CD4-positive, alpha-beta T cell treated with Interleukin-21 for 1 hour (primary cell): Measurements from ENCODE around the gene TMSB15C.
"Not testable (repeated sequence)": the region's sequence is repeated elsewhere in the genome, so short reads cannot be mapped to it uniquely, and the experiment has no call there.

Experiments used
- DNase-seq: peaks from one replicate; pipeline ENCODE4 v3.0.0-alpha.2; 2020

The TMSB15C gene

DNA sequence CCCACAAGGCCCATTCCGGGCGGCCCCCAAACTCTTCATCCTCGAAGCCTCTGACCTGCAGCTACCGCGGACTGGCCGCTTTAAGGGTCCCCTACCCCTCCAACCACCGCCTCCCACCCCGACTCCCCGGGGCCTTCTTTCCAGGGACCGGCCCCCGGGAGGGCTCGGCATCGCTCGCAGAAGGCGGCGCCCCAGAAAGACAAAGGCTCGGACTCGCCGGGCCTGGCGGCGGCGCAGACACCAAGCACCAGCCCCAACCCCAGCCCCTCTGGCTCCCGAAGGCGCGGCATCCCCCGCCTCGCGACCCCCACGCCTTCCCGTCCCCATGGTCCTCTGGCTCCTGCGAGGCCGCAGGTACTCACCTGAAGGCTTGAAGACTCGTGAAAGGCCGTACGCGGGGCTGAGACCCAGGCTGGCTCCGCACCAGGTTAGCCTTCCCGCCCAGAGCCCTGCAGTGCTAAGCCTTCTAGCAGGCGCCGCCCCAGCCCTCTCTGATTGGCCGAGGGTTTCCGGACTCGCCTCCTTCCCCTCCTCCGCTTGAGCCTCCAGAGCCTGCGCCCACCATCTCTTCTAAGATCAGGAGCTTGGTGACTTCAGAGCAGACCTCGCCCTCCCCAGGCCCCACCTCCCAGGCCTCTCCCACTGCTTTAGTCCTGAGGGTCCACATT, at the start of gene TMSB15C:
TSS of gene TMSB15C (minus strand) at position 459 of the 668 bp plus-strand sequence.
- not testable (repeated sequence) for DNase-seq

DNA sequence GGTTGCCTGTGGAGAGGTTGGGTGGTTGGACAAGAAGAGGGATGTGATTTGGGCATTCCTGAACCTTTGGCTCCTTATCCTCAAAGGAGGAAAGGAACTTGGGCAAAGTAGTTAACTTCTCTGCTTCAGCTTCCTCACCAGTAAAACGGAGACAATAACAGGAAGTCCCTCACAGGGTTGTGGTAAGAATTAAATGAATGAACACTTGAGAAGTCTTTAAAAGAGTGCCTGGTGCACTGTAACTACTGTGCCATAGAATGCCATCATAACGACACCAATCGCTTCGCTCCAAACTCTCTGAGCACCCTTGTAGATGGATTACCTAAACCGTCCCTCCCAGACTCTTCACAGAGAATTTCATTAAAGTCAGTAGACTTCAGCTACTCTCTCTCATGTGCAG, 46.8 kb upstream of the TMSB15C start:
- no peak for DNase-seq

DNA sequence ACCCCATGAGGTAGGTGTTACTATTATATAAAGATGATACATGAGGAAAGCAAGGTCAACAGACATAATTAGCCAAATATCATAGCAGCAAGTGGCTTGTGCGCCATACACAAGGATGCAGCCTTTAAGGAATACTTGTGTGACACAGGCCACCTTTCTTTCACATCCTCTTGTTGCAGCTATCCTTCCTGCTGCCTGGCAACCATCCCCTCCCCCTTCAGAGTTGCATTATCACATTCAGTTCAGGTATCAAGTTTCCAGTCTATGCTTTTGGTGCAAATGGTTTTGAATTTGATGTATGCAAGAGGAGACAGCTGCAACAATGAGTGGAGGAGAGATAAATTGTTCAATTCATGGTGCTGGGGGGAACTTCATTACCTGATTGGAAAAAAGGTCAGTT, 42.7 kb upstream of the TMSB15C start:
- no peak for DNase-seq

DNA sequence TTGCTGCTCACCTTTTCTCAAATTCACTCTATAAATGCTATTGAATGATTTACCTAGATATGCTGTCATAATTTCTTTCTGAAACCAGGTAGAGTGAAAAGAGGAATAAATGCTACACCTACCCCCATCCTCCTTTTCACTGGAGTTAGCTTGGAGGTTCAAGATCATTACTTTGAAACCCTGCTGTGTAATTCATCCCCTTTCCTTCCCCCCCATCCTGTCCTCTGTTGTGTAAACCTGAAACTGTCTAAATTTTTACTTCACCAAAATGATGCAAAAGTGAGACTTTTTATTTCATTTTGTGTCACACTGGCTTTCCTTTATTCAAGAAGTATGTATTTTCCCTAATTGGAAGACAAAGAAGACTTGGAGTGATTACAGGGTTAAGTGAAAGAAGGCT, 41.7 kb upstream of the TMSB15C start:
- no peak for DNase-seq

DNA sequence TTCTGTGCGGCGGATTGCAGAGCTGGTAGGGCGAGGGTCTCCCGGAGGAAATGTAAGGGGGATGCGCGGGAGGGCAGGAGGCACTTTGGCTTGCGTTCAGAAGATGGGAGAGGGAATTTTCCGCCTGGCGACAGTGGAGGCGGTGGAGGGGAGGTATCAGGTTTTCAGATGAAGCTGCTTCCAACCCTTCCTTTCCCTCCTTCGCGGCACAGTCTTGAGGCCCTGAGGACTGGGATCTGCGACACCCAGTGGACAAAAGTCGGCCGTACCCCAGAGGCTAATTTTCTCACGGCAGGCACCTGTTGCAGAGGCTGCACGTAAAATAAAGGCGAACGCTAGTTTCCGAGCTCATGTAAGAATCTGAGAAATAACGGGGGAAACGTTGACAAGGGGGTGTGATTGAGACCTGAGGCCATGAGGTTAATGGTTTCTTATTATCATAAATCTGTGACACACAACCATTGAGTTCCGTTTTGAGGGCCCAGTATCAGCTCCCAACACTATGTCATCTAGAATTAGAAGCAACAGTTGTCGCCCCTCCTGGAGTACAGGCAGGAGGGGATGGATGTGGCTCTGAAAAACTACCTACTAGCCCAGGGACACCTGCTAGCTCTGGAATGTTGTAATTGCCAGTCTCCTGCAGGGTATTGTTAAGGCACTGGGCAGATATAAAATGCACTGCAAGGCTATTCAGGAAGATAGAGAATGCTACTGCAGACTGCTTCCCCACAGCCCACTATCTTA, 37.4 kb upstream of the TMSB15C start:
- DNase-seq = peak; percentile 60

DNA sequence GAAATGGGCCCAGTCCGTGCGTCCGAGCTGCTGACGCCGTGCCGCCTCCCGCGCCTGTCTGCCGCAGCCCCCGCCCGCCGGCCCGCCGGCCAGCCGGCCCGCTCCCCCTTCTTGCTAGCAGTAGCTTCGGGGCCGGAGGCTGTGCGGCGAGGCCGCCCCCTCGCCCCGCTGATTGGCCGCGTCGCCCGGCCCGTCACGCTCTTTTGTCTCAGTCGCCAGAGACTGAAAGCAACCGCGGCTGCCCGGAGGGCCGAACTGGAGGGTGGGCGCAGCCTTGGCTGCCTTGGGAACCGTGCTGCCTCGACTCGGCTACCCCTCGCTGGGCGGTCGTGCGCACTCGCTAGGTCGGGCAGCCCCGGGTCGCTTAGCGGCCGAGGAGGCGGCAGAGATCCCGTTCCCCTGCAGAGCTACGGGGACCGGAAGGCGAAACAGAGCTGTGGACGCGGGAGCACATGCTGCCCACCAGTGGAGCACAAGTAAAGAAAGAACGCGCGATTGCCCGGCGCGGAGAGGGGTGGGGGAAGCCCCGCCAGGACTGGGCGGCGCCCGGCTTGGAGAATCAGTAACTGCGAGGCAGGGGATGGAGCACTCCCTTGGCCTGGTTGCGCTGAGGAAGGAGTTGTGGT, 36.4 kb upstream of the TMSB15C start, which contains the start of gene ZCCHC18:
TSS of gene ZCCHC18 (plus strand) at position 198 of the 626 bp plus-strand sequence. CDS start 1,589 bp downstream, outside the sequence.
- peak; percentile 40 for DNase-seq

DNA sequence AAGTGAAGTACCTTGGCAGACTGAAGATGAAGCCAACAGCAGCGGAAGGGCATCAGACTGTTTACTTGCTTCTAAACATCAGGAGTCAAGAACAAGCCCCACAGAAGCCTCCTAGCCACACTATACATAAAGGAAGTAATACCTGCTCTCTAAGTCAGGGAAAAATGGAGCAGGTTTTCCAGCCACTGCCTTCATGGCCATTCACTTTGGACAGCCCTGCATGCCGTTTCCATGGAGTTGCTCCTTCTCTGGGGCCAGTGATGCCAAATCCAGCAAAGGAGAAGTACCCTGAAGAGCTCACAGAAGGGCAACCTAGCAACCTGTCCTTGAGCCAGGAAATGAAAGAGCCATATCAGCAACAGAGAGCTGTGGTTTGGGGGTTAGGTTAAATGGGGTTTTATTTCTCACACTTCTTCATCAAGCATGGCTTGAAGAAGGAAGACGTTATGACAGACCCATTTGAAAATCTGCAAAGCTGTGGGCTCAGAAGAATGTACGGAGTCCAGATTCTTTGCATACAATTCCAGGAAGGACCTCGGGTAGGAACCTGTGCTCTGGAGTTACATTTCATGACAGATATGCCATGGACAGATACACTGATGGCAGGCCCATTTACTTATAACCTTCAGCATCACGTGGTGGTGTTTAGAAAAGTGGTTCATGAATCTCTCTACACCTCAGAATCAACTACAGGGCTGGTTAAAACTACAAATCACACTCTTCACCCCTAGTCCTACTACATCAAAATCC, 34.6 kb upstream of the TMSB15C start:
- DNase-seq = peak; percentile 28

DNA sequence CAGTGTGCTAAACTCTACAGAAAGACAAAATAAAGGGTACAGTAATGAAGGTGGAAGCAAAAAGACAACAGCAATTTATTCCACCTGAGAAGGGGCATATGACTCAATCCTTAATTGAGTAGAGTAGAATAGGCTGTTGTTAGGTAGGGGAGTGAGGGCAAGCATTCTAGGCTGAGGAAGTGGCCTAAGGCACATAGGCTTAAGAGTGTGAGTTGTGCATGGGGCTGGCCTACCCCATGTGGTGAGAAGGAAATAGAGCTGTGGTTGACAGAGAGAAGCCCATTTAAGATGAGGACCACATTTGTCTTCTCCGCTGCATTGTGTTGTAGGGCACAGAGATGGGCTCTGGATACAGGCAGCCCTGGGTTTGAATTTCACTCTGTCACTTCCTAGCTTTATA, 32.9 kb upstream of the TMSB15C start:
- no peak for DNase-seq

DNA sequence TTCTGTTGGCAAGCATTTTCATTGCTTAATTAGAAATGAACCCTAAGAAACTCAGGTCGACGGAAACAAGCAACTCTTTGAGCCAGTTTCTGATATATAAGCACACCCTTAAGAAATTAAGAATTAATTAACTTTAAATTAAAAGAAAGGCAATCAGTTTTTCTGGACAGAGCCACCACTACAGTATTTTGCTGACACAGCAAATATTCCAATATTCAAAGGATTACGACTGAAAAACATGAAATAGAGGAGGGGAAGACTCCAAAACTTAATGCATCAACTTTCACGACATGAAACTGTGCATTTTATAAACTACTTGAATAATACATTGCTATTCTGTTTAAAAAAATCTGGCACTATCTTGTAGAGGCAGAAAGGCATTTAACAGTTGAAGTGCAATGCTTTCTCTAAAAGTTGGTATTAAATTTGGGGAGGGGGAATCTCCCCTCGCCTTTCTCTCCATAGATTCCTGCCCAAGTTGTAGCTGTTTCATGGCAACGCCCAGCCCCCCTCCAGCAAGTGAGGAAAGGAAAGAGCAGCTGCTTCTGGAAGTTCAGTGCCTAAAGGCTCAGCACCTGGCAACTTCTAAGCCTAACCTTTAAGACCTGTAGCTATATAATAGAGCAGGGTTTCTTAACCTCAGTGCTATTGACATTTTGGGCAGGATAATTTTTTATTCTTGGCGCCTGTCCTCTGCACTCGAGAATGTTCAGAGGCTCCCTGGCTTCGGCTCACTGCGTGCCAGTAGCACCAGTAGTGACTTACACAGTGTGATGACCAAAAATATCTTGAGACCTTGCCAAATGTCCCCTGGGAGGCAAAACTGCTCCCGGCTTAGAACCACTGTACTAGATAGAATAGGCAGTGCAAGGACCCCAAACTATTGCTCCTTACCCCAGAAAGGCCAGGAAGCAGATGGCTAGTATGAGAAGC, 29.6 kb upstream of the TMSB15C start:
- no peak for DNase-seq

DNA sequence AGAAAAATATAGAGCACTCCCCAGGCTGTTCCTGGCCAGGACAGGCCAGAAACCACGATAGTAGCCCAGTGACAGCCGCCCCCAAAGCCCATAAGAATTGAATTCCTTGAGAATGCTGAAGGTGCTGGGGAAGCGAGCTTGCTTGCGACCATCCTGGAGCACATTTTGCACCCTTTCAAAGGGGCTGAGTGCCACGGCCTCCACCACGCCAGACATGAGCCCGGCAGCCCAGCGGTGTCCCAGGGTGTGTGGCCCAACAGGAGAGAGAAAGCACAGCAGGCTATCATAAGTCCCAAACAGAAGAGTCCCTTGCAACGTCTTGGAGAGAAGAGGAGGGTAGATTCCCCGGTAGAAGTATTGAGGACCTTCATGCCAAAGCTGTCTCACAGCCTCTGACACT, 28.6 kb upstream of the TMSB15C start:
- no peak for DNase-seq

DNA sequence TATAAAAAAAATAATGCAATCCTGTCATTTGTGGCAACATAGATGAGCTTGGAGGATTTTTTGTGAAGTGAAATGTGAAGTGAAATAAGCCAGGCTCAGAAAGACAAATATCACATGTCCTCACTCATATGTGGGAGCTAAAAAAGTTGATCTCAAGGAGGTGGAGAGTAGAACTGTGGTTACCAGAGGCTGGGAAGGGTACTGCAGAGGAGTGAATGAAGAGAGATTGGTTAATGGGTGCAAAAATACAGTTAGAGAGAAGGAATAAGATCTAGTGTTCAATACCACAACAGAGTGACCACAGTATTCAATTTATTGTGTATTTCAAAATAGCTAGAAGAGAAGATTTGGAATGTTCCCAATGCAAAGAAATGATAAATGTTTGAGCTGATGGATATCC, 22.9 kb upstream of the TMSB15C start:
- DNase-seq = no peak

DNA sequence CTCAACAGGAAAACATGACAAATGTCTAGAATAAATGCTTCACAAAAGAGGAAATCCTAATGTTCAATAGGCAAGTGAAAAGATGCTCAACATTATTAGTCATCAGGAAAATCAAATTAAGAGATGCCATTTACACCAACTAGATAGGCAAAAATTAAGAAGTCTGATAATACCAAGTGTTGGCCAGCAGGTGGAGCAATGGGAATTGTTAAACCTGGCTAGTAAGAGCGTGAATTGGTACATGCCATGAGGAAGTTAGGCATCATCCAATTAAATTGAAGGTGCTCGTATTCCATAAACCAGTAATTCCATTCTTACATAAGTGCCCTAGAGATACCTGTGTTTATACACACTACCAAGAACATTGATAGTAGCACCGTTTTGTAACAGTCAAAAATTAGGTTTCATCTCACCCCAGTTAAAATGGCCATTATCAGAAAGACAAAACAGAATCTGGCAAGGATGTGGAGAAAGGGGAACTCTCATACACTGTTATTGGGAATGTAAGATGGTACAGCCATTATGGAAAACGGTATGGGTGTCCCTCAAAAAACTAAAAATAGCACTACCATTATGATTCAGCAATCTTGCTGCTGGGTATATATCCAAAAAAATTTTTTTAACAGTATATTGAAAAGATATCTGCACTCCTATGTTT, 22.2 kb upstream of the TMSB15C start:
- peak; percentile 73 for DNase-seq

DNA sequence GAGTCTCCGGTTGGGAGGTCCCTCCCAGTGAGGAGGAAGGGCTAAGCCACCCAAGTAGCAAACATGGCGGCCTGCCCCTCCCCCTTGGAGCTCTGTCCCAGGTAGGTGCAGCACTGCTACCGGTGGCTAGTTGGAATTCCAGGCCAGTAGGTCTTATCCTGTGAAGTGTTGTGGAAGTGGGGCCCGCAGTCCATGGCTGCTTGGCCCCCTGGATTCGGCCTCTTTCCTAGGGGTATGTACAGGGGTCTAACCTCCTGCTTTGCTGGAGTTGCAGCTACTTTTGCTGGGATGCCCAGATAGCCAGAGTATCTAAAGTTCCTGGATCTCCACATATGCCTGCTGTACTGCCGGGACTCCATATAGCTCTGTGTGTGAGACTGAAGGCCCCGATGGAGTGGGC, 9.9 kb upstream of the TMSB15C start:
- no peak for DNase-seq

DNA sequence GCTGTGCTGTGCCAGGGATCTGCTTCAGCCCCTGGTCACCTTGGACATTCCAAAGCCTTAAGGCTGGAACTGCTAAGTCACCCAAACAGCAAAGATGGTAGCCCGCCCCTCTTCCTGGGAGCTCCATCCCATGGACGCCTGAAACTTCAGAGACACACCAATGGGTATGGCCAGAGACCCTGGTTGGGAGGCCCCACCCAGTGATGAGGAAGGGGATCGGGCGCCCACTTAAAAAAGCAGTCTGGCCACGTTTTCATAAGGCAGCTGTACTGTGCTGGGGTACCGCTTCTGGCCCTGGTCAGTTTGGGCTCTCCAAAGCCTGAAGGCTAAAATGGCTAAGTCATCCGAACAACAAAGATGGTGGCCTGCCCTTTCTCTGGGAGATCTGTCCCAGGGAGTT, 9.4 kb upstream of the TMSB15C start:
- DNase-seq = no peak

DNA sequence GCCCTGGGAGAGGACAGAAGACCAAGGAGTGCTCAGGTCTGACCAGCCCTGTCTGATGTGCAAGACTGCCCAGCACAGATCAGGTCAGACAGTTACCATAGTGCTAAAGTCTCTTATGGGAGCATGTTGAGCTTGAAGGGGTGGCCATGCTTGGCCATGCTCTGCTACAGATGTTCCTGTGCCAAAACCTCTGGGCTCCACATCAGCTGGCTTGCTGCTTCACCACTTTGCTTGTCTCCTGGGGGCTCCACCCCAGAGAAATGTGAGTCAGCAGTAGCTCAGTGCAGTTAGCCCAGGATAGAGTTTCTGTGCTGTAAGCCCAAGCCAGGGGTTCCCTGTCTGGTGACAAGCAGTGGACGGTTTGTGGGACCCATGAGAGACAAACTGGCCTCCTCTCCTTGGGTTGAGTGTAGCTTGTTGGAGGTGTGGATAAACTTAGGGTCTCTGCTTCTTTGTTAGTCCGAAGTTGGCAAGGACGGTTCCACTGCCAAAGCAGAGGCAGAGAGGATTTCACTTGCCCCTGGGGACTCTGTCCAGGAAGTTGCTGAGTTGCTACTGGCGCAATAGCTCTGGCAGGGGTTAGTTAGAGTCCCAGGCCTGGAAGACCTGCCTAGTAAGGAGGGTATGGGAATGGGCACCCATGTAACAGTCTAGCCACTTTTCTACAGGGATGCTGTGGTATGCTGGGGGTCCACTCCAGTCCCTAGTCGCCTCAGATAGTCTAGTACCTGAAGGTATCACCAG, 8.7 kb upstream of the TMSB15C start:
- DNase-seq = no peak

DNA sequence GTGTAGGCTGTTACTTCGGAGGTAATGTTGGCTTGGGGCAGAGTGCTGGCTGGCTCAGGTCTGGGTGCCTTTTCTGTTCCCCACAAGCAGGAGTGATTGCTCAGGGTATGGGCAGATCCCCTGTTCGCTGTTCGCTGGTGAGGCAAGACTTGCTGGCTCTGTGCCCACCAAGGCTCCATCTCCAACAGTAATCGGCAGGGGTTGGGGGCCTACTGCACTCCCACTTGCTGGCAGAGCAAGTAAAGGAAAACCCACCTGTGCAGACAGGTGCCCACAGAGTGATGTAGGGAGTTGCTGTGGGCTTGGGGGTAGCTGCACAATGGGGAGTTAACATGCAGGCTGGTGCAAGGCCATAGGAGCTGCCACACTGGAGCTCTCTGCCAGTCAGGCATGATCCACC, 8.0 kb upstream of the TMSB15C start:
- no peak for DNase-seq

DNA sequence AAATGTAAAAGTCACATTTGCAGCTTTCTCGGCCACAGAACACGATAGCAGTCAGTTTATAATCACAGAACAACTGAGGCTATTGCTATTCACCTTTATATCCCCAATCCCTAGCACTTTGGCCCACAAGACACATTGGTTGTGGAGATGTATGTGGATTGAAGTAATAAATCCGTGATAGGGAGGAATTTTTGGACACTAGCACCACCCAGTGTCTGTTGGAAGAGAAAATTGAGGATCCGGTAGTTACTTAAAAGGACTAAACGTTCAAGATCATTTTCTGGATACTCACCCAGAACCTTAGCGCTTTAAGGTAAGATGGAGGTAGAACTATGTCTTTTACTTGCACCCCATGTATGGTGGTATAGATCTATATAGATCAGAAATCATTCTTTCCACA, 1.8 kb upstream of the TMSB15C start:
- not testable (repeated sequence) for DNase-seq

DNA sequence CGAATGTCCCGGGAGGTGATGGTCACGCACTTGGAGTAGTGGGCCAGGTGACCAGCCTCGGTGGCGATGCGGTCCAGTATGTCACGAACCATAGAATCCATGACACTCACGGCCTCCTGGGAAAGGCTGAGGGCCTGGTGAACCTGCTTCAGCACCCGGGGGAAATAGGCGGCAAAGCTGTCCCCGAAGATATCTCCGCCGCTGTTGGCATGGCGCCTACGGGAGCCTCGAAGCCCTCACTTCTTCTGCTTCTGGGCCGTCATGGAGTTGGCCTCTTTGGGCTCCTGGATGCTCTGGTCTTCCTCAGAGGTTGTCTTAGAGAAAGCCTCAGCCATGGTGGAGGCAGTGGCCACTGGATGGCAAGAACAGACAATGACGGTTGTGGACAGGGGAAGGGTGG, 13.4 kb downstream of the TMSB15C start:
- not testable (repeated sequence) for DNase-seq

DNA sequence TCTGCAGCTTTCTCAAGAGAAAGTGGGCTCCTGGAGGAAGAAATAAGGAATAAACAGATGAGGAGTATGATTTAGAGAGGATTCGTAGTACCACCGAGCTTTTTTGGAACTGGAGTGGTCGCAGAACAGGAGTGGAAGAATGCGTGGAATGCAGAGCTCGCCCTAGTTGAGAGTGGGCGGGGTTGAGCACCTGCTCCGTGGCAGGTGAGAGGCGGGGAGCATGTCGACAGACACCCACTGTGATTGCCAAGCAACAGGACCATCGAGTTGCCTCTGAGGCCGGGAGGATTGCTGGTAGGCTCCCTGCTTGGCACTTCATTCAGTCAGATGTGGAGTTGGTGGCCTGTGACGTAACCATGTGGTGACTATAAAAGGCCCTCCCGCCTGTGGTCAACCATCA, 21.1 kb downstream of the TMSB15C start:
- DNase-seq = not testable (repeated sequence)

DNA sequence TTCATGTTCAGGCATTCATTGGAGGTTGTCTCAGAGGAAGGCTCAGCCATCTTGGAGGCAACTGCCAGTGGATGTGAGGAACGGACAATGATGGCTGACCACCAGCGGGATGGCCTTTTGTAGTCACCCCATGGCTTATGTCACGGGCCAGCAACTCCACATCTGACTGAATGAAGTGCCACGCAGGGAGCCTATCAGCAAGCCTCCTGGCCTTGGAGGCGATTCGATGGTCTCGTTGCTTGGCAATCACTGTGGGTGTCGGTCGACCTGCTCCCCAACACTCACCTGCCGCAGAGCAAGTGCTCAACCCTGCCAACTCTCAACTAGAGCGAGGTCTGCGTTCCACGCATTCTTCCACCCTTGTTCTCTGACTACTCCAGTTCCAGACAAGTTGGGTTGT, 28.9 kb downstream of the TMSB15C start:
- DNase-seq = no peak

DNA sequence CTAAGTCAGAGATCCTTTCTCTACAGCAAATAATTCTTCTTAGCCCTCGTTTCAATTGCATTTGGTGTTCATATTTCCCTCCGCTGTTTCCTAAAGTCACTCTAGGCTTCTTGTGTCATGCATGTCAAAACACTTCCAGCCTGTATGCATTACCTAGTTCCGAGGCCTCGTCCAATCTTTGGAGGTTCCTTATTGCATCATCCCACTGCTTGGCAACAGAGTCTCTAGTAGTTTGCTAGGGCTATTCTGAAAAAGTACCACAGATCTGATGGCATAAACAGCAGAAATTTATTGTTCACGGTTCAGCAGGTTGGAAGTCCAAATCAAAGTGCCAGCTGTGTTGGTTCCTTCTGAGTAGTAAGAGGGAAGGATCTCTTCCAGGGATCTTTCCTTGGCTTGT, 30.4 kb downstream of the TMSB15C start:
- no peak for DNase-seq
